Natural killer cell (primary cell): ENCODE data around the gene CDH16. TPM values are rescaled to one million over a fixed set of nuclear protein-coding genes. Genes with fewer than 3 reads are reported as not detected.

Experiments
- ATAC-seq, 3 donors: fragments of 150-1000 bp in 2 of 3; fragments of 200-7000 bp in 1 of 3; cut with Tn5 transposase; 1 replicate in 1 of 3; 2 replicates in 2 of 3; pipeline ENCODE4 v1.10.0; 2021; ENCODE audit warnings: mild to moderate bottlenecking in 2 of 3, moderate library complexity in 2 of 3
- DNase-seq, 2 donors: peaks; one replicate each; pipeline versions ENCODE4 v3.0.0 to v3.0.0-alpha.2; 2013 to 2021; ENCODE audit warnings: mixed read lengths in 1 of 2
- H3K27ac ChIP-seq: one replicate; pipeline ENCODE4 v1.5.1; 2013; ENCODE audit warnings: mild to moderate bottlenecking, low read length
- H3K27me3 ChIP-seq: one replicate; pipeline ENCODE4 v1.6.1; 2013; ENCODE audit warnings: low read length; ENCODE audit not compliant: control insufficient read depth, insufficient read depth
- H3K36me3 ChIP-seq: one replicate; pipeline ENCODE4 v1.6.1; 2013; ENCODE audit warnings: low read length; ENCODE audit not compliant: control insufficient read depth, insufficient read depth
- H3K4me1 ChIP-seq: one replicate; pipeline ENCODE4 v1.6.1; 2013; ENCODE audit warnings: low read length; ENCODE audit not compliant: control insufficient read depth, insufficient read depth
- H3K4me3 ChIP-seq: one replicate; pipeline ENCODE4 v1.5.1; 2013; ENCODE audit warnings: low read length
- H3K9me3 ChIP-seq: one replicate; pipeline ENCODE4 v1.6.1; 2013; ENCODE audit warnings: low read length; ENCODE audit not compliant: control insufficient read depth, insufficient read depth
- H3K27ac Mint-ChIP-seq, 2 donors: one replicate each; pipeline ENCODE4 v1.8.0; 2022; ENCODE audit warnings: mild to moderate bottlenecking in 2 of 2, mixed read lengths in 2 of 2, moderate library complexity in 1 of 2
- H3K27me3 Mint-ChIP-seq, 2 donors: one replicate each; pipeline ENCODE4 v1.8.0; 2022; ENCODE audit warnings: low read depth in 2 of 2, mixed read lengths in 2 of 2
- H3K36me3 Mint-ChIP-seq: one replicate; pipeline ENCODE4 v1.8.0; 2022; ENCODE audit warnings: mixed read lengths
- H3K4me1 Mint-ChIP-seq, 2 donors: one replicate each; pipeline ENCODE4 v1.8.0; 2022; ENCODE audit warnings: mixed read lengths in 2 of 2
- H3K4me3 Mint-ChIP-seq: one replicate; pipeline ENCODE4 v1.8.0; 2022; ENCODE audit warnings: mild to moderate bottlenecking, moderate library complexity, mixed read lengths
- H3K9me3 Mint-ChIP-seq, 2 donors: one replicate each; pipeline ENCODE4 v1.8.0; 2022; ENCODE audit warnings: mixed read lengths in 2 of 2
- CTCF ChIP-seq: fragments of 200-600 bp; IDR thresholded peaks from one replicate; pipeline ENCODE4 v1.8.0; 2022; ENCODE audit warnings: antibody characterized with exemption
- WGBS: methylation state at CpG from one replicate; pipeline ENCODE4 v1.1.7; 2013; ENCODE audit warnings: missing lambda C conversion rate; ENCODE audit not compliant: insufficient coverage; 5-methylcytosine and 5-hydroxymethylcytosine counted together
- intact Hi-C: fragments of 100-400 bp; cut with micrococcal nuclease; formaldehyde crosslinking; loops from one replicate; pipeline ENCODE4 v1.14.2; 2022
- total RNA-seq, 4 donors: library from RNA; stranded (reverse); fragments of 120-200 nt in 1 of 4; gene quantifications; one replicate each; pipeline versions ENCODE4 v1.2.3 to v1.2.4, GENCODE V29; 2013 to 2022

Gene CDH16
- total RNA-seq, 3 donors from 2014 or later (not counting 1 experiment from before 2014, with no cell fraction given) = not detected

- WGBS = 89% methylated on average over 6 of the region's 6 CpGs
- no peaks in the 10 kb centered on the region for H3K4me1 Mint-ChIP-seq
- DNase-seq (no peak), ATAC-seq (no peak)
- H3K27me3 Mint-ChIP-seq = peaks cover 3 to 18% of the 10 kb centered on the region in 2 donors
- no peak for TF ChIP-seq CTCF
- no peaks in the 10 kb centered on the region for H3K36me3 Mint-ChIP-seq
- no peak overlapping the region for H3K4me3 ChIP-seq
- H3K27ac ChIP-seq = no peak overlapping the region
- H3K27me3 ChIP-seq = peaks cover 6% of the 10 kb centered on the region
- no peaks in the 10 kb centered on the region for H3K36me3 ChIP-seq
- H3K4me1 ChIP-seq = no peaks in the 10 kb centered on the region
- intact Hi-C loops = no loop called here
- no peaks in the 10 kb centered on the region for H3K9me3 Mint-ChIP-seq
- no peaks in the 10 kb centered on the region for H3K9me3 ChIP-seq
- no peak overlapping the region for H3K4me3 Mint-ChIP-seq
- H3K27ac Mint-ChIP-seq = no peak overlapping the region
These were observed 330 bp downstream of the CDH16 start for GRCh38 chr16:66918355-66918754.

- Mint-ChIP-seq H3K9me3 (no peaks in the 10 kb centered on the region), H3K4me3 (no peak overlapping the region), H3K27ac (no peak overlapping the region), H3K27me3 (peaks cover 0 to 13% of the 10 kb centered on the region in 2 donors), H3K4me1 (no peaks in the 10 kb centered on the region), H3K36me3 (no peaks in the 10 kb centered on the region)
- DNase-seq (no peak), ATAC-seq (no peak)
- Histone ChIP-seq H3K4me3 (no peak overlapping the region), H3K27me3 (peaks cover 6% of the 10 kb centered on the region), H3K9me3 (no peaks in the 10 kb centered on the region), H3K36me3 (no peaks in the 10 kb centered on the region), H3K4me1 (no peaks in the 10 kb centered on the region), H3K27ac (no peak overlapping the region)
- no peak for TF ChIP-seq CTCF
- intact Hi-C loops = no loop called here
- WGBS = 90% methylated on average over 8 of the region's 9 CpGs
These were observed 944 bp downstream of the CDH16 start for GRCh38 chr16:66917741-66918140.

GRCh38 chr16:66916518-66916917, 2.2 kb downstream of the CDH16 start:
- Mint-ChIP-seq H3K36me3 (no peaks in the 10 kb centered on the region), H3K4me1 (no peaks in the 10 kb centered on the region), H3K27ac (no peak overlapping the region), H3K27me3 (peaks cover 0 to 13% of the 10 kb centered on the region in 2 donors), H3K4me3 (no peak overlapping the region), H3K9me3 (no peaks in the 10 kb centered on the region)
- TF ChIP-seq CTCF = no peak
- peaks cover 6% of the 10 kb centered on the region for H3K27me3 ChIP-seq
- H3K9me3 ChIP-seq = no peaks in the 10 kb centered on the region
- no peak for DNase-seq
- H3K4me3 ChIP-seq = no peak overlapping the region
- no peak for ATAC-seq
- WGBS = 87% methylated on average over 6 of the region's 6 CpGs
- no peak overlapping the region for H3K27ac ChIP-seq
- H3K4me1 ChIP-seq = no peaks in the 10 kb centered on the region
- intact Hi-C loops = no loop called here
- no peaks in the 10 kb centered on the region for H3K36me3 ChIP-seq

GRCh38 chr16:66915041-66915440, 3.6 kb downstream of the CDH16 start:
- no peaks in the 10 kb centered on the region for H3K4me1 ChIP-seq
- no peak for DNase-seq
- no peaks in the 10 kb centered on the region for H3K9me3 ChIP-seq
- no peaks in the 10 kb centered on the region for H3K36me3 ChIP-seq
- Mint-ChIP-seq H3K36me3 (no peaks in the 10 kb centered on the region), H3K4me1 (no peaks in the 10 kb centered on the region), H3K9me3 (no peaks in the 10 kb centered on the region), H3K4me3 (no peak overlapping the region), H3K27me3 (peaks cover 0 to 6% of the 10 kb centered on the region in 2 donors), H3K27ac (no peak overlapping the region)
- ATAC-seq = no peak
- intact Hi-C loops = no loop called here
- no peak overlapping the region for H3K27ac ChIP-seq
- H3K4me3 ChIP-seq = no peak overlapping the region
- no peak for TF ChIP-seq CTCF
- WGBS = 85% methylated on average over 6 of the region's 7 CpGs
- H3K27me3 ChIP-seq = peaks cover under 1% of the 10 kb centered on the region
